GM23248 (cell line): ENCODE results near the gene SEMA3F. TPM values are rescaled to one million over a fixed set of nuclear protein-coding genes. Genes with fewer than 3 reads are reported as not detected.

Experiments
- DNase-seq: peaks from one replicate; pipeline ENCODE4 v3.0.0-alpha.2; 2015
- H2AFZ ChIP-seq: fragments of 200-600 bp; sonication (generic); 2 replicates; pipeline ENCODE4 v1.6.1; 2016; ENCODE audit warnings: antibody characterized with exemption
- H3F3A ChIP-seq: fragments of 200-600 bp; sonication (generic); 2 replicates; pipeline ENCODE4 v1.6.1; 2016; ENCODE audit warnings: mild to moderate bottlenecking, antibody characterized with exemption, mixed run types; ENCODE audit not compliant: insufficient read depth
- H3K27ac ChIP-seq: fragments of 200-600 bp; sonication (generic); 2 replicates; pipeline ENCODE4 v1.5.1; 2016; ENCODE audit warnings: mild to moderate bottlenecking
- H3K27me3 ChIP-seq: fragments of 200-600 bp; sonication (generic); replicated peaks from 2 replicates; pipeline ENCODE4 v1.6.1; 2016; ENCODE audit warnings: mild to moderate bottlenecking; ENCODE audit not compliant: insufficient read depth
- H3K36me3 ChIP-seq: fragments of 200-600 bp; sonication (generic); 2 replicates; pipeline ENCODE4 v1.6.1; 2016; ENCODE audit warnings: low read depth, mild to moderate bottlenecking
- H3K4me1 ChIP-seq: fragments of 200-600 bp; sonication (generic); 2 replicates; pipeline ENCODE4 v1.6.1; 2016; ENCODE audit warnings: mild to moderate bottlenecking; ENCODE audit not compliant: insufficient read depth
- H3K4me2 ChIP-seq: fragments of 200-600 bp; sonication (generic); one replicate; pipeline ENCODE4 v1.6.1; 2016; ENCODE audit warnings: mild to moderate bottlenecking; ENCODE audit not compliant: unreplicated experiment
- H3K4me3 ChIP-seq: fragments of 200-600 bp; sonication (generic); 2 replicates; pipeline ENCODE4 v1.5.1; 2016; ENCODE audit warnings: mild to moderate bottlenecking
- H3K79me2 ChIP-seq: fragments of 200-600 bp; sonication (generic); 2 replicates; pipeline ENCODE4 v1.6.1; 2016; ENCODE audit warnings: mild to moderate bottlenecking; ENCODE audit not compliant: insufficient read depth
- H3K9ac ChIP-seq: fragments of 200-600 bp; sonication (generic); 2 replicates; pipeline ENCODE4 v1.6.1; 2016; ENCODE audit warnings: mild to moderate bottlenecking
- H3K9me2 ChIP-seq: fragments of 200-600 bp; sonication (generic); 2 replicates; pipeline ENCODE4 v1.6.1; 2016; ENCODE audit warnings: mixed run types, mild to moderate bottlenecking, moderate library complexity; ENCODE audit not compliant: insufficient read depth
- H3K9me3 ChIP-seq: fragments of 200-600 bp; sonication (generic); one replicate; pipeline ENCODE4 v1.6.1; 2017; ENCODE audit warnings: low read depth
- H4K20me1 ChIP-seq: fragments of 200-600 bp; sonication (generic); 2 replicates; pipeline ENCODE4 v1.6.0; 2016; ENCODE audit not compliant: insufficient read depth
- EZH2 ChIP-seq: fragments of 200-600 bp; sonication (generic); IDR thresholded peaks from 2 replicates; pipeline ENCODE4 v1.6.1; 2018; ENCODE audit warnings: antibody characterized with exemption, mild to moderate bottlenecking; ENCODE audit not compliant: insufficient read depth, poor library complexity, severe bottlenecking
- EZH2phosphoT487 ChIP-seq: fragments of 200-600 bp; sonication (generic); IDR thresholded peaks from 2 replicates; pipeline ENCODE4 v1.6.1; 2018; ENCODE audit warnings: antibody characterized with exemption, moderate library complexity, mild to moderate bottlenecking, low read depth; ENCODE audit not compliant: insufficient read depth
- WGBS, 2 experiments: methylation state at CpG; one replicate each; pipeline ENCODE4 v1.1.6; 2015 to 2017; ENCODE audit warnings: low lambda C conversion rate in 2 of 2, low coverage in 1 of 2; ENCODE audit errors: missing lambda C conversion rate in 2 of 2; 5-methylcytosine and 5-hydroxymethylcytosine counted together
- in situ Hi-C: fragments of 300-500 bp; cut with MboI; formaldehyde crosslinking; loops from 2 replicates; pipeline ENCODE4 v1.15.0; 2020
- polyA plus RNA-seq: library from polyadenylated mRNA; unstranded; fragments of >200 nt; fragmentation: Nextera tagmentation; extraction: Ambion mirVana; gene quantifications from 2 replicates; pipeline ENCODE4 v1.2.1, GENCODE V29; 2016
- total RNA-seq: library from RNA; depleted of rRNA; stranded (reverse); fragments of >200 nt; shearing (Covaris generic); gene quantifications from 2 replicates; pipeline ENCODE4 v1.2.3, GENCODE V29; 2014

Gene SEMA3F
- total and polyA plus RNA-seq, 2 experiments from 2014 or later, result 0.54 to 3.2 TPM

DNA sequence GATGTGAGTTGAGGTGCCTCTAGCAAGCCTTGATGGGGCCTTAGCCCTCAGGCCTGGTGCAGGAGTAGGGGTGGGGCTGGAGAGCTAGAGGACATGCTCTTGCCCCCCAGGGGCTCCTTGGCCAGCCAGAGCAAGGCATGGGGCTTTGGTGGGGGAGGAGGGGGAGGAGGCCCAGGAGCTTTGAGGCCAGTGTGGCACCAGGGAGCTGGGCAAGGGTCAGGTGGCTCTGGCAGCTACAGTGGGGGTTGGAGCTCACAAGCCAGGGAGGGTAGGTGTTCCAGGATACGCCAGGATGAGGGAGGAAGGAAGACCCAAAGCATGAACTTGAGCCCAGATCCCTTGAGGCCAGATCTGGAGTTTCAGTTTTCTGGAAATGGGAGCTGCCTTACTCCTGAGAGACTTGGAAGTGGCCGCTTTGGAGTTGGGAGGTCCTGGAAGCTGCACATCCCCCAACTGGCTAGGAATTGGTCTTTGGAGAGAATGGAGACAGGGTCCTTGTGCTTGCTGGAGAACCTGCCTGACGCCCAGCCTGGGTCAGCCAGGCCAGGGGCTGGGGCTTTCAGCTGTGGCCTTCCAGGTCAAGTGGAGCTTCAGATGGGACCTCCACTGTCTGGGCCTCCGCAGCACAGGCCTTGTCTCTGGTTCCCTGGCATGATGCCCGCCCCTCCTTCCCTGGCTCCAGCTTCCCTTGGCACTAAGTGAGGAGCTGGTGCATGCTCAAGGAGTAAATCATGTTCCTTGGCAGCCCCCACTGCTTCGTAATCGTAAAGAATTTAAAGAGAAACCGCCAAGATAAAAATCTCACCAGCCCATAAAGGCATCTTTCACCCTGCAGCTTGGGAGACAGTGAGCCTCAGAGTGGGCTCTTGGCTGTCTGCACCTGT is 8.7 kb downstream of the SEMA3F start:
- Histone ChIP-seq H3K27ac (no peak overlapping the region), H3K79me2 (no peaks in the 10 kb centered on the region), H3K4me2 (peak overlapping the region; percentile 41), H3K4me3 (no peak overlapping the region), H3K9ac (no peak overlapping the region), H4K20me1 (no peaks in the 10 kb centered on the region), H3K9me3 (no peaks in the 10 kb centered on the region), H3F3A (peaks cover 6% of the 10 kb centered on the region; the same call in 1 of the 2 replicates), H3K9me2 (no peaks in the 10 kb centered on the region), H2AFZ (no peak overlapping the region), H3K27me3 (no peaks in the 10 kb centered on the region), H3K36me3 (no peaks in the 10 kb centered on the region), H3K4me1 (peaks cover 30% of the 10 kb centered on the region)
- peak; percentile 98 for DNase-seq
- in situ Hi-C loops, result no loop called here
- WGBS, 2 experiments, result 26 to 28% methylated on average over 8 of the region's 8 CpGs
- TF ChIP-seq EZH2 (no peak), EZH2phosphoT487 (no peak)

DNA sequence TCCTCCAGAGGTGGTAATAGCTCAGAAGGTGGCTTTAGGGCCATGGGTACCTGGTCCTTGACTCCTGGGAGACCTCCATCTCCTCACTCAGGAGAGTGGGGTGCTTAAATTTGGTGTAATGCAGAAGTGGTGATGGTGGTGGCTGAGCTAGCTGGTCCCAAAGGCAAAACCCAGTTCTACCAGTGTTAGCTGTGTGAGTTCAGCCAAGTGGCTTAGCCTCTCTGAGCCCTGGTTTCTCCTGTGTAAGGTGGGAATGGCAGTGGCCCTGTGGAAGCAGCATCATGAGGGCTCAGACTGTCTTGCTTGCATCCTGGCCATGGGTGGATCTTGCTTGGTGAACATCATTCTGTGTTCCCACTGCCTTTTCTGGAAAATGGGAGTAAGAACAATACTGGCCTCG is 9.4 kb downstream of the SEMA3F start:
- Histone ChIP-seq H2AFZ (no peak overlapping the region), H3K4me1 (peaks cover 30% of the 10 kb centered on the region), H3K4me2 (peak overlapping the region; percentile 41), H3K79me2 (no peaks in the 10 kb centered on the region), H3K27ac (no peak overlapping the region), H3K27me3 (no peaks in the 10 kb centered on the region), H4K20me1 (no peaks in the 10 kb centered on the region), H3K9me3 (no peaks in the 10 kb centered on the region), H3K9ac (no peak overlapping the region), H3K9me2 (no peaks in the 10 kb centered on the region), H3K36me3 (no peaks in the 10 kb centered on the region), H3K4me3 (no peak overlapping the region), H3F3A (peaks cover 6% of the 10 kb centered on the region; the same call in 1 of the 2 replicates)
- DNase-seq, result peak; percentile 13
- in situ Hi-C loops, result no loop called here
- WGBS, 2 experiments, result 7 to 15% methylated on average over 1 of the region's 1 CpG
- TF ChIP-seq EZH2 (no peak), EZH2phosphoT487 (no peak)

DNA sequence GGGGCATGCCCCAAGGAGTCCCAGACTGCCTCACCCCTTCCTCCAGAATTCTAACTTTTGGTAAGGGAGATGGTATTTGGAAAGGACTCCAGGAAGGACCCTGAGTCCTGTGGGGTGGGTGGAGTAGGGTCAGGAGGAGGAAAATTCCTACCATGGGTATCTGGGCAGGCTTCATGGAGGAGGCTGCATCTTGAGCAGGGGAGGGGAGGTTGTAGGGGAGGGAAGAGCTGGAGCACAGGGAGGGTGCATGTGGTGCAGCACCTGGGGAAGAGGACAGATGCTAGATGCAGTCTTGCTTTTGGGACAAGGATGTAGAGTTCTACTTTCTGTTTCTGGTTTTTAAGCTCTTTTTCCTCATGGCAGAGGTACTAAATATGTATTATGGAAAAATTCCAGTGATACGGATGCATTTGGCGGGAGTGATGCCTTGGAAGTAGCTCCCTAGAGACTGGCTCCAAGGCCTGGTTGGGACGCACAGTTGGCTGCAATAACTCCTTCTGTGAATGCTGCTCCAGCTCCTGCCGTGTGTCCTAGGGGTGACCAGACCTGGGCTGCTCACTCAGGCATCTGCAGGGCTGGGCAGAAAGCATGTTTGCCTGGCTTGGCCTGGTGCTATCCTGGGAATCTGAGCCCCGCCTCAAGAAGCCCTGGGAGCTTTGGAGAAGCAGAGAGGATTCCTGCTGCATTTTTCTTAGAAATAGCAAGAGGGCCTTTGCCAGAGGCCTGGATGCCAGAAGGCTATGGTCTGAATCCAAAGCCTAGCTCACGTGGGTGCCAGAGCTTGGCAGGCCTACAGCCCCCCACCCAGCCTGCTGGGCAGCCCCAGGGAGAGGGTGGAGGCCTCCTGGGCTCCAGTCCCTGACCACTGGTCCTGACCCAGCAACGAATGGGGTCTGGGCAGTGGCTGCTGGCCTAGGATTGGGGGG is 10.1 kb downstream of the SEMA3F start:
- in situ Hi-C loops, result no loop called here
- no peaks in the 10 kb centered on the region for H3K79me2 ChIP-seq
- H3K27me3 ChIP-seq, result no peaks in the 10 kb centered on the region
- peak; percentile 69 for DNase-seq
- H3K4me2 ChIP-seq, result peak overlapping the region; percentile 41
- 0 out of 2 replicates have a peak overlapping the region, but pooled peaks have one; percentile 1 for H3K27ac ChIP-seq
- H3K9me3 ChIP-seq, result no peaks in the 10 kb centered on the region
- 33 to 34% methylated on average over 7 of the region's 7 CpGs for WGBS, 2 experiments
- H3K4me1 ChIP-seq, result peaks cover 30% of the 10 kb centered on the region
- H3K36me3 ChIP-seq, result no peaks in the 10 kb centered on the region
- no peaks in the 10 kb centered on the region for H4K20me1 ChIP-seq
- H3K9me2 ChIP-seq, result no peaks in the 10 kb centered on the region
- H3F3A ChIP-seq, result peaks cover 6% of the 10 kb centered on the region; the same call in 1 of the 2 replicates
- no peak overlapping the region for H2AFZ ChIP-seq
- H3K9ac ChIP-seq, result no peak overlapping the region
- H3K4me3 ChIP-seq, result no peak overlapping the region
- TF ChIP-seq EZH2 (no peak), EZH2phosphoT487 (no peak)

DNA sequence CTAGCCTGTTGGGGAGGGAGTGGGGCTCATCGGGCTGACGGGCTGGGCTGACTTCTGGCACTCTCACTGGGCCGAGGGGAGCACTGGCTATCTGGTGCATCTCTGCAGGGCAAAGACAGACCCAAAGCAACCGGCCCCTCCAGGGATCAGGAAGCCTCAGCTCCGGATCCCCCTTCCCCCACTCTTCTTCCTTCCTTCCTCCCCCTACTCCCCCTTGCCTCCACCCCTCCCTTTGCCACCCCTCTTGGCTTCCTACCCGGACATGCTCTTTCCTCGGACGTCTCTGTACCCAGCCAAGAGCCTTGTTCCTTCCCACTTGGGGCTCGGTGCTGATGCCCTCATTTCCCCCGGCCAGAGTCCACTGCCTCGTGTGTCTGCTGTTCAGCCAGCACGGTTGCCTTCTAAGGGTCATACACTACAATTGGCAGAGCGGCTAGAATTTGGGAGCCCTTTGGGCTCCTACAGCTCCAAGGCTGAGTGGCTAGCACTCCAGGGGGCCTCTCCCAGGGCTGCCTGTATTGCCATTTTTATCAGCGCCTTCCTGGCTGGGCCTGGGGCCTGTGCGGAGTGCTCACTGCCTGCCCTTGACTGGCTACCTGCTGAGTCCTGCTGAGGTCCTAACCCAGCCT is 10.9 kb downstream of the SEMA3F start:
- no peak overlapping the region for H3K9ac ChIP-seq
- peaks cover 6% of the 10 kb centered on the region; the same call in 1 of the 2 replicates for H3F3A ChIP-seq
- TF ChIP-seq EZH2phosphoT487 (no peak), EZH2 (no peak)
- in situ Hi-C loops, result no loop called here
- H3K27me3 ChIP-seq, result no peaks in the 10 kb centered on the region
- peak; percentile 17 for DNase-seq
- no peak overlapping the region for H3K4me3 ChIP-seq
- no peaks in the 10 kb centered on the region for H3K79me2 ChIP-seq
- no peak overlapping the region for H2AFZ ChIP-seq
- peak overlapping the region; percentile 41 for H3K4me2 ChIP-seq
- H3K36me3 ChIP-seq, result no peaks in the 10 kb centered on the region
- H4K20me1 ChIP-seq, result no peaks in the 10 kb centered on the region
- no peaks in the 10 kb centered on the region for H3K9me3 ChIP-seq
- 41 to 42% methylated on average over 11 to 15 of the region's 15 CpGs for WGBS, 2 experiments
- no peaks in the 10 kb centered on the region for H3K9me2 ChIP-seq
- peaks cover 30% of the 10 kb centered on the region for H3K4me1 ChIP-seq
- H3K27ac ChIP-seq, result 0 out of 2 replicates have a peak overlapping the region, but pooled peaks have one; percentile 1
